ENCODE measurements around the gene ASNSD1. TPM values are rescaled to one million over a fixed set of nuclear protein-coding genes. Genes with fewer than 3 reads are reported as not detected.

ASNSD1 gene
- total and polyA plus RNA-seq, 2 of the 13 experiments (the other 11 are each of a cell fraction or from before 2014, with no cell fraction given): 35.1 to 96.6 TPM

DNA sequence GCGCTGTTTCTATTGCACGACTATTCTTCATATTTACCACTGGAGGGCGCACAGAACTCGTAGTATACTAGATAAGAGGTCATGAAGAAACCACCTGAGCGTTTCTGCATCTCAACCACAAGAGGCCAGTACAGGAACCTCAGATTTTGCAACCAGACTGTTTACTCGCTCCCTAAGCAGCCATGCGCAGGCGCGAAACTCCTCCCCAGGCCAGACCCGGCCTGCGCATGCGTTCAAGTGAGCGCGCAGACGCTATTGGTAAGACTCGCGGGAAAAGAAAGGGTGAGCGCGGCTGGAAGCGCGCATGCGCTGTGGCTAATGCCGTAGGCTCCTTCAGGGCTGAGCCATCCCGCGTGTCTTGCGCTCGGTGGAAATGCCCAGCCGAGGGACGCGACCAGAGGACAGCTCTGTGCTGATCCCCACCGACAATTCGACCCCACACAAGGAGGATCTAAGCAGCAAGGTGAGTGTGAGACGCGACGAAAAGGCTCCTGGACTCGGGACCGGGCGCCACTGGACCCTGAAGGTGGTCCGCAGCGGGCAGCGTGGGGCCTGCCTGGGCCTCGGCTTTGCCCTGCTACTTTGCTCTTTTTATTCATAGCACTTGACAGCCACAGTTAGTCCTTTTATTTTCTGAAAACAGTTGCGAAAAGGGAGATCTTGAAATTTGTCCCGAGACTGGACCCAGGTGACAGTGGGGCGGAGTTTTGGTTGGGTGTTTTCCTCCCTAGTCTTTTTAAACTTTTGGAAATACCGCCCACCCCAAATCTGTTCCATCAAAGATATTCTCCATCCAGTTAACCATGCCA, at the start of gene ASNSD1 (continued):
- TF ChIP-seq, protein P1, sequence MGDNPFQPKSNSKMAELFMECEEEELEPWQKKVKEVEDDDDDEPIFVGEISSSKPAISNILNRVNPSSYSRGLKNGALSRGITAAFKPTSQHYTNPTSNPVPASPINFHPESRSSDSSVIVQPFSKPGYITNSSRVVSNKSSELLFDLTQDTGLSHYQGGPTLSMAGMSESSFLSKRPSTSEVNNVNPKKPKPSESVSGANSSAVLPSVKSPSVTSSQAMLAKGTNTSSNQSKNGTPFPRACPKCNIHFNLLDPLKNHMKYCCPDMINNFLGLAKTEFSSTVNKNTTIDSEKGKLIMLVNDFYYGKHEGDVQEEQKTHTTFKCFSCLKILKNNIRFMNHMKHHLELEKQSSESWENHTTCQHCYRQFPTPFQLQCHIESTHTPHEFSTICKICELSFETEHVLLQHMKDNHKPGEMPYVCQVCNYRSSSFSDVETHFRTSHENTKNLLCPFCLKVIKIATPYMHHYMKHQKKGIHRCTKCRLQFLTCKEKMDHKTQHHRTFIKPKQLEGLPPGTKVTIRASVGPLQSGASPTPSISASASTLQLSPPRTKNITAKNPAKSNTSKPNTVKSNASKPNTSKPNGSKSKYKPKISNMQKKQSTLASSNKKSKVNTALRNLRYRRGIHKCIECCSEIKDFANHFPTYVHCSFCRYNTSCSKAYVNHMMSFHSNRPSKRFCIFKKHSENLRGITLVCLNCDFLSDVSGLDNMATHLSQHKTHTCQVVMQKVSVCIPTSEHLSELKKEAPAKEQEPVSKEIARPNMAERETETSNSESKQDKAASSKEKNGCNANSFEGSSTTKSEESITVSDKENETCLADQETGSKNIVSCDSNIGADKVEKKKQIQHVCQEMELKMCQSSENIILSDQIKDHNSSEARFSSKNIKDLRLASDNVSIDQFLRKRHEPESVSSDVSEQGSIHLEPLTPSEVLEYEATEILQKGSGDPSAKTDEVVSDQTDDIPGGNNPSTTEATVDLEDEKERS (CRISPR knock-in tag; IDR thresholded peaks at IDR 0.05): peak; percentile 95
- TF ChIP-seq ZNF451 (CRISPR knock-in tag; IDR thresholded peaks at IDR 0.05) (0 out of 2 replicates have a peak, but pooled peaks have one; percentile 65), GFI1 (CRISPR knock-in tag; IDR thresholded peaks at IDR 0.05; ENCODE audit: borderline replicate concordance) (peak; percentile 54), KLF11 (CRISPR knock-in tag; IDR thresholded peaks at IDR 0.05) (no peak), TCF12 (IDR thresholded peaks at IDR 0.05) (no peak), TCF12 (CRISPR knock-in tag; IDR thresholded peaks at IDR 0.05) (no peak), KLF13 (CRISPR knock-in tag; IDR thresholded peaks at IDR 0.05) (no peak), ZNF121 (CRISPR knock-in tag; IDR thresholded peaks at IDR 0.05) (peak; percentile 89), ZNF207 (IDR thresholded peaks at IDR 0.05; ENCODE audit: borderline replicate concordance) (no peak), TEAD2 (CRISPR knock-in tag; IDR thresholded peaks at IDR 0.05) (no peak)
- TF ChIP-seq, protein P2, sequence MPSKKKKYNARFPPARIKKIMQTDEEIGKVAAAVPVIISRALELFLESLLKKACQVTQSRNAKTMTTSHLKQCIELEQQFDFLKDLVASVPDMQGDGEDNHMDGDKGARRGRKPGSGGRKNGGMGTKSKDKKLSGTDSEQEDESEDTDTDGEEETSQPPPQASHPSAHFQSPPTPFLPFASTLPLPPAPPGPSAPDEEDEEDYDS (CRISPR knock-in tag; IDR thresholded peaks at IDR 0.05): peak; percentile 90
- TF ChIP-seq, protein P3, sequence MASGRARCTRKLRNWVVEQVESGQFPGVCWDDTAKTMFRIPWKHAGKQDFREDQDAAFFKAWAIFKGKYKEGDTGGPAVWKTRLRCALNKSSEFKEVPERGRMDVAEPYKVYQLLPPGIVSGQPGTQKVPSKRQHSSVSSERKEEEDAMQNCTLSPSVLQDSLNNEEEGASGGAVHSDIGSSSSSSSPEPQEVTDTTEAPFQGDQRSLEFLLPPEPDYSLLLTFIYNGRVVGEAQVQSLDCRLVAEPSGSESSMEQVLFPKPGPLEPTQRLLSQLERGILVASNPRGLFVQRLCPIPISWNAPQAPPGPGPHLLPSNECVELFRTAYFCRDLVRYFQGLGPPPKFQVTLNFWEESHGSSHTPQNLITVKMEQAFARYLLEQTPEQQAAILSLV (CRISPR knock-in tag; IDR thresholded peaks at IDR 0.05; ENCODE audit: borderline replicate concordance): peak; percentile 87; the same call in 1 of the 2 replicates
- TF ChIP-seq, protein P4, sequence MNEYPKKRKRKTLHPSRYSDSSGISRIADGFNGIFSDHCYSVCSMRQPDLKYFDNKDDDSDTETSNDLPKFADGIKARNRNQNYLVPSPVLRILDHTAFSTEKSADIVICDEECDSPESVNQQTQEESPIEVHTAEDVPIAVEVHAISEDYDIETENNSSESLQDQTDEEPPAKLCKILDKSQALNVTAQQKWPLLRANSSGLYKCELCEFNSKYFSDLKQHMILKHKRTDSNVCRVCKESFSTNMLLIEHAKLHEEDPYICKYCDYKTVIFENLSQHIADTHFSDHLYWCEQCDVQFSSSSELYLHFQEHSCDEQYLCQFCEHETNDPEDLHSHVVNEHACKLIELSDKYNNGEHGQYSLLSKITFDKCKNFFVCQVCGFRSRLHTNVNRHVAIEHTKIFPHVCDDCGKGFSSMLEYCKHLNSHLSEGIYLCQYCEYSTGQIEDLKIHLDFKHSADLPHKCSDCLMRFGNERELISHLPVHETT (CRISPR knock-in tag; conservative IDR thresholded peaks at IDR 0.05): no peak; the same call in 1 of the 2 replicates
- TF ChIP-seq, protein P5, sequence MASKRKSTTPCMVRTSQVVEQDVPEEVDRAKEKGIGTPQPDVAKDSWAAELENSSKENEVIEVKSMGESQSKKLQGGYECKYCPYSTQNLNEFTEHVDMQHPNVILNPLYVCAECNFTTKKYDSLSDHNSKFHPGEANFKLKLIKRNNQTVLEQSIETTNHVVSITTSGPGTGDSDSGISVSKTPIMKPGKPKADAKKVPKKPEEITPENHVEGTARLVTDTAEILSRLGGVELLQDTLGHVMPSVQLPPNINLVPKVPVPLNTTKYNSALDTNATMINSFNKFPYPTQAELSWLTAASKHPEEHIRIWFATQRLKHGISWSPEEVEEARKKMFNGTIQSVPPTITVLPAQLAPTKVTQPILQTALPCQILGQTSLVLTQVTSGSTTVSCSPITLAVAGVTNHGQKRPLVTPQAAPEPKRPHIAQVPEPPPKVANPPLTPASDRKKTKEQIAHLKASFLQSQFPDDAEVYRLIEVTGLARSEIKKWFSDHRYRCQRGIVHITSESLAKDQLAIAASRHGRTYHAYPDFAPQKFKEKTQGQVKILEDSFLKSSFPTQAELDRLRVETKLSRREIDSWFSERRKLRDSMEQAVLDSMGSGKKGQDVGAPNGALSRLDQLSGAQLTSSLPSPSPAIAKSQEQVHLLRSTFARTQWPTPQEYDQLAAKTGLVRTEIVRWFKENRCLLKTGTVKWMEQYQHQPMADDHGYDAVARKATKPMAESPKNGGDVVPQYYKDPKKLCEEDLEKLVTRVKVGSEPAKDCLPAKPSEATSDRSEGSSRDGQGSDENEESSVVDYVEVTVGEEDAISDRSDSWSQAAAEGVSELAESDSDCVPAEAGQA (IDR thresholded peaks at IDR 0.05; ENCODE audit: low read depth): no peak; the same call in 1 of the 2 replicates
- TF ChIP-seq, protein P5 (CRISPR knock-in tag; IDR thresholded peaks at IDR 0.05; ENCODE audit: borderline replicate concordance): peak; percentile 50; the same call in 1 of the 2 replicates
- TF ChIP-seq, protein P6, sequence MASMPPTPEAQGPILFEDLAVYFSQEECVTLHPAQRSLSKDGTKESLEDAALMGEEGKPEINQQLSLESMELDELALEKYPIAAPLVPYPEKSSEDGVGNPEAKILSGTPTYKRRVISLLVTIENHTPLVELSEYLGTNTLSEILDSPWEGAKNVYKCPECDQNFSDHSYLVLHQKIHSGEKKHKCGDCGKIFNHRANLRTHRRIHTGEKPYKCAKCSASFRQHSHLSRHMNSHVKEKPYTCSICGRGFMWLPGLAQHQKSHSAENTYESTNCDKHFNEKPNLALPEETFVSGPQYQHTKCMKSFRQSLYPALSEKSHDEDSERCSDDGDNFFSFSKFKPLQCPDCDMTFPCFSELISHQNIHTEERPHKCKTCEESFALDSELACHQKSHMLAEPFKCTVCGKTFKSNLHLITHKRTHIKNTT (CRISPR knock-in tag; IDR thresholded peaks at IDR 0.05): no peak

Data from HepG2 (cell line).